Small intestine (tissue), 7 donors: ENCODE results near the gene DPP6. TPM values are rescaled to one million over a fixed set of nuclear protein-coding genes. Genes with fewer than 3 reads are reported as not detected.
"Not testable (repeated sequence)": the region's sequence is repeated elsewhere in the genome, so short reads cannot be mapped to it uniquely, and the experiment has no call there.

Source experiments
- DNase-seq, 2 donors: peaks; one replicate each; pipeline versions ENCODE4 v3.0.0 to v3.0.0-alpha.2; 2013
- FAIRE-seq: peaks from 2 replicates; lab custom pipeline; 2012; peaks lifted over from hg19 to GRCh38; lab: Jason Lieb, UNC
- H3K27ac ChIP-seq, 3 donors: one replicate each; pipeline ENCODE4 v1.5.1; 2013; ENCODE audit warnings: low read length in 2 of 3, mild to moderate bottlenecking in 2 of 3, control low read depth in 1 of 3, inconsistent platforms in 1 of 3, low read depth in 1 of 3, moderate library complexity in 1 of 3
- H3K27me3 ChIP-seq, 3 donors: one replicate each; pipeline ENCODE4 v1.6.1; 2013; ENCODE audit warnings: low read length in 3 of 3, inconsistent platforms in 1 of 3; ENCODE audit not compliant: control insufficient read depth in 3 of 3, insufficient read depth in 3 of 3
- H3K36me3 ChIP-seq, 3 donors: one replicate each; pipeline ENCODE4 v1.6.1; 2013; ENCODE audit warnings: low read length in 3 of 3, inconsistent platforms in 1 of 3, low read depth in 1 of 3, mild to moderate bottlenecking in 1 of 3, moderate library complexity in 1 of 3; ENCODE audit not compliant: control insufficient read depth in 3 of 3, insufficient read depth in 2 of 3
- H3K4me1 ChIP-seq, 3 donors: one replicate each; pipeline ENCODE4 v1.6.1; 2013; ENCODE audit warnings: low read length in 2 of 3, inconsistent platforms in 1 of 3, low read depth in 1 of 3, mild to moderate bottlenecking in 1 of 3, moderate library complexity in 1 of 3; ENCODE audit not compliant: control insufficient read depth in 3 of 3, insufficient read depth in 2 of 3
- H3K4me3 ChIP-seq, 3 donors: one replicate each; pipeline ENCODE4 v1.5.1; 2013; ENCODE audit warnings: low read length in 3 of 3, control low read depth in 1 of 3, inconsistent platforms in 1 of 3, low read depth in 1 of 3, mild to moderate bottlenecking in 1 of 3, moderate library complexity in 1 of 3
- H3K9me3 ChIP-seq, 2 donors: one replicate each; pipeline ENCODE4 v1.6.1; 2013; ENCODE audit warnings: low read depth in 1 of 2, low read length in 1 of 2; ENCODE audit not compliant: control insufficient read depth in 2 of 2, insufficient read depth in 1 of 2
- WGBS, 3 donors: extraction: QIAGEN DNeasy Blood & Tissue Kit; methylation state at CpG; one replicate each; pipeline ENCODE4 v1.1.7; 2013; 5-methylcytosine and 5-hydroxymethylcytosine counted together
- polyA plus RNA-seq, 4 donors: library from polyadenylated mRNA; stranded (reverse) in 3 of 4; unstranded in 1 of 4; fragments of 200-250 nt in 3 of 4; fragments of 120-200 nt in 1 of 4; gene quantifications; one replicate each; pipeline versions ENCODE4 v1.2.1 to v1.2.3, GENCODE V29; 2013
- donor health status: healthy with polysubstance abuse.
- donor health status: control.
- donor health status: control.
- donor health status: Bipolar disorder and iron deficiency.
- donor health status: healthy.

The DPP6 gene
- polyA plus RNA-seq, 4 donors: 0.80 to 1.8 TPM; not detected in 2

DNA sequence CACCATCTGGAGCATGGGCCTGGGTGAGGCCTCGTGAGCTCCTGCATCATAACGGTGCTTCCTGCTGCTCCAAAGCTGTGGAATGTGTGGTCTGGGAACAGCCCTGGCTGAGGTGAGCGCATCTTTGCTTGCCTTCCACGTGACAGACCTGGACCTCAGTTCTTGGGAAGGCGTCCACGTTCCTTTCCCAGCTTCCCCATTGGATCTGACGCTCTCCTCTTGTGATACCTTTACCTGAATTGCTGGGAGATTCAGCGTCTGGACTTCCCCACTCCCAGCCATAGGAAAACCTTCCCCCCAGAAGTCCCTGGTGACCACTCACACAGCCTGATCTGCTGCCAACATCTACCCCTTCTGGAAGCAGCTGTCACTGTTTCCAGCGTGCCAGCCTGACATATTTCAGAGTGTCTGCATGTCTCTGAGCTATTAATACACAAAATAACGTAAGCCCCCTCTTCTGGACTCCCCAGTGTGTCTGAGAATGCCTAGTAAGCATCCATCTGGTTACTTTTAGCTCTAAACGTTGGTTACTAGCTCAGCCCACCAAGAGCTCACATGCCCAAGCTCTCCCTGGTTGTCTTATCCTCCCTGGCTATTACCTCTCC is 21.6 kb upstream of the DPP6 start:
- H3K9me3 ChIP-seq, H3K36me3 ChIP-seq, H3K27me3 ChIP-seq, H3K27ac ChIP-seq, H3K4me3 ChIP-seq, DNase-seq, FAIRE-seq, H3K4me1 ChIP-seq: not testable (repeated sequence)
- WGBS, 3 donors: 64 to 66% (median 66%) methylated on average over 10 to 11 of the region's 11 CpGs

DNA sequence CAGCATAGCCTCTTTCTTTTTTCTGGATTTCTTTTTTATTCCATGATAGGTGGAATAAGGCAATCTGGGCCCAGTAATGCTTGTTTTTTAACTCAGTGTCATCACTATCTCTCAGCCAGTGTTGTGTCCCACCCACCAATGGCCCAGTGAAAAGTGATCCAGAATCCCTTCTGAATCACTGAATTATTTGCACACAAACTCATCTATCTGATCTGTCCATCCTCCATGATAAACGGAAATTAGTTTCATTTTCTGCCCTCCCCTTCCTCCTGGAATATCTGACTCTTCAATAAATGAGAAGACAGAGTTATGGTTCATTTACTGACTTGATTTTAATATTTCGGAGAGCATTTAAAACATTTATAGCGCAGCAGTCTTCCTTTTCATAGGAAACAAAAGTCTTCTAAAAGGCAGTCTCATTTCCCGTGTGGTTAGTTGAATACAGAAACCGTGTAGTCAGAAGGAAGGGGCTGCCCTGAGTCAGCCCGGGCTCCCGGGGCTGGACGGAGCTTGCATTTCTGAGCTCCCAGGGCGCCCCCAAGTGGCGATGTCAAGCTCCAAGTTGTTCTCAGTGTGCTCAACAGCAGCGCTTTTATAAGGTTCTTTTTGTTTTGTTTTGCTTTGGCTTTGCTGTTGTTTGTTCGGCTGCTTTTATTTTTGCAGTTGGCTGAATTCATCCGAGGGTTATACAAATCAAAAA is 12.6 kb upstream of the DPP6 start:
- H3K9me3 ChIP-seq, H3K4me3 ChIP-seq, FAIRE-seq, H3K4me1 ChIP-seq, H3K36me3 ChIP-seq, H3K27ac ChIP-seq, DNase-seq, H3K27me3 ChIP-seq: not testable (repeated sequence)
- WGBS, 3 donors: 2 to 3% methylated on average over 5 to 7 of the region's 13 CpGs; no CpG with 5 or more reads in 1 of the 3 donors

DNA sequence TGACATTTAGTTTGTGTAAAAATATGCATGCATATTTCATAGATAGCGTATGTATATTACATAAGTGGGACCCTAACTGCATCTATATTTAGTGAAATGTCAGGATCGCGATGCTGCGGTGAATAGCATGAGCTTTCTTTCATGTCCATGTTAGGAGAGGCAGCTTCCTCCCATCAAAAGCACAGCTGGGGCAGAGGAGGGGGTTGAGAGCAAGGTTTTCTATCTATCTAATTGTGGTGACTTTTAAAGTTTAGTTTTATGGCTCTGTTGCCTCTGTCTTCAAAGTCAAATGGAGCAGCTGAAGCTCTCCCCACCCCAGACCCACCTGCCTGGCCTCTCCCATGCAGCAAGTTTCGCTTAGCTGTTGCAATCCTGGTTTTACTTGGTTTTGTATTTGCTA is 1.8 kb upstream of the DPP6 start:
- H3K27me3 ChIP-seq, H3K9me3 ChIP-seq, H3K4me3 ChIP-seq, FAIRE-seq, H3K4me1 ChIP-seq, DNase-seq, H3K27ac ChIP-seq, H3K36me3 ChIP-seq: not testable (repeated sequence)
- WGBS, 3 donors: 76 to 98% (median 81%) methylated on average over 5 of the region's 5 CpGs

DNA sequence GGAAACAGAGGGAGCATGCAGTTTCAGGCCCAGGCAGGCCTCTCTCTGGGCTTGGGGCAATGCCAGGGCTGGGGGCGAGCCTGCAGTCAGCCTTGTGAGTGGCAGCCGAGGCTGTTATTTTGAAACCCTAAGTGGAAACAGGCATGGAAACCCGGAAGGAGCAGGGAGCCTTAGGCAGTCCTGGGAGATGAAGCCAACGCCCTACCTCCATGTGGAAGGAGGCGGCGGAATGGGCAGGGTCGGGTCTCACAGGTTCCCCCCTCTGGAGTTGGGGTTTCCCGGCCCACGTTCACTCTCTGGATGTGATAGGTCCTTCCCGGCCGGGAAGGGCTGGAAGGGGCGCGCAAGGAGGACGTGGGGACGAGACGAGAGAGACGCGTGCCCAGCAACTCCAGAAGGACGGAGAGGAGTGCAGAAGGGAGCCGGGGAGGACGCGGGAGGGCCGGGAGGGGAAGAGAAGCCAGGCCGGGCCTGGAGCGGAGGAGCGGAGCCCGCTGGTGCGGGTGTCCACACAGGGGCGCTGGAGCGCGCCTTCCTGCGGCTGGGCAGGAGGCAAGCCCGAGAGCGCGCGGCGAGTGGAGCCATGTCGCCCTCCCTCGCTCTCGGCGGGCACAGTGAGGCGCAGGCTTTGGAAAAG is 1.1 kb upstream of the DPP6 start:
- FAIRE-seq, DNase-seq: not testable (repeated sequence)
- WGBS, 3 donors: 10 to 24% (median 17%) methylated on average over 13 to 26 of the region's 42 CpGs

DNA sequence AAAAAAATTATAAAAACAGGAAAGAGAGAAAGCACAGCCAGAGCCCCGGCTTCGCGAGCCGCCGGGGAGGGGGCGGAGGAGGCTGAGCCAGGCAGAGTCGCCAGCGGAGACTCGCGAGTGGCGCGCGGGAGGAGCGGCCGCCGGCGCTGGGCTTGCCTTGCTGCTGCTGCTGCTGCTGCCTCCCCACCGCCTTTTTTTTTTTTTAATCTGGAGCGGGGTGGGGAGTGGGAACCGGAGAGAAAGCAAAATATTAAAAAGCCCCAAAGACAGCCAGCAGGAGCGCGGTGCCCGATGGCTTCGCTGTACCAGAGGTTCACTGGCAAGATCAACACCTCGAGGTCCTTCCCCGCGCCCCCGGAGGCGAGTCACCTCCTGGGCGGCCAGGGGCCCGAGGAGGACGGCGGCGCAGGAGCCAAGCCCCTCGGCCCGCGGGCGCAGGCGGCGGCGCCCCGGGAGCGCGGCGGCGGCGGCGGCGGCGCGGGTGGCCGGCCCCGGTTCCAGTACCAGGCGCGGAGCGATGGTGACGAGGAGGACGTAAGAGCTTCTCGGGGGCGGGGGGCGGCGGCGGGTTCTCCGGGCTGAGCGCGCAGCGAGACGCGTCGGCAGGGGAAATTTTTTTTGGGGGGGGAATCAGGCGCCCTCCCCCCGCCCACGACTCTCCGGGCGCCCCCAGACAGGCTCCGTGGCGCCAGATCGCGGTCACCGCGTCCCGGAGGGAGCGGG is 493 bp downstream of the DPP6 start:
- not testable (repeated sequence) for H3K27me3 ChIP-seq, H3K4me1 ChIP-seq, H3K27ac ChIP-seq, H3K36me3 ChIP-seq, H3K4me3 ChIP-seq, FAIRE-seq, H3K9me3 ChIP-seq, DNase-seq
- WGBS, 3 donors: 3 to 20% (median 17%) methylated on average over 40 to 81 of the region's 83 CpGs

More for the DNA sequence above, 1.1 kb upstream of the DPP6 start:
- not testable (repeated sequence) for H3K4me3 ChIP-seq, H3K27ac ChIP-seq, H3K9me3 ChIP-seq, H3K36me3 ChIP-seq, H3K27me3 ChIP-seq, H3K4me1 ChIP-seq

DNA sequence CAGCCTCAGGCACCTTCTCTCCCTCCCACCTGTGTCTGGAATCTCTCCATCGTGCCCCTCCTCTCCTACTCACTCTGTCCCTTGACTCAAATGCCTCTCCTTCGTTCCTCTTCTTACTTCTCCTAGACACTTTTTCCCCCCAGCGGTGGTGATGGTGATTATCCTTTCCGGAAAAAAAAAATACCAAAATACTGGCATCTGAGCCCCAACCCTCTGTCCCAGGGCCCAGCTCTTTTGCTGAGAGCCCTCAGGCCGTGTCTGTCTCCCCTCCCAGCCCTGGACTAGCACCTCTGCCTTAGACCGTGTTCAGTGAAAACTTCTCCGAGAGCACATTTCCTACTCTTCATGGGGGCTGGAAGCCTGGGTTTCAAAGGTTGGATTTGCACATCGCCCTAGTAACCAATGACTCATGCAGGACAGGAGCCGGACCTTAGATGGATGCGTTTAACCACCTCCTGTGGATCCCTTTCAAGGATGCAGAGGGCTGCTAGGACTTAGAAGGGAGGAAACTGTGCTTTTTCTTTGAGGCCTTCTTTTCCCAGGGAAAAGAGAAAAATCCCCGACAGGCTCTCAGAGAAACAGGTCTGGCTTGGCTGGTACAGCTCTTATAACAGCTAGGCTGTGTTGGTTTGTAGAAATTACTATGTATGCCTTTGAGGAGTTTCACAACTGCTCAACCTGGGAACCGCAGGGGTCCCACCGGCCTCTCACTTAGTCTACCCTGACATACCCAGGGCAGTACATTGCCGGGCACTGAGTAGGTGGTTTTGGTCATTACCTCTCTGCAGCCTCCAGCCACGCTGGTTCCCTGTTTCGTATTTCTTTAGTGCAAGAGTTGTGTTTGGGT is 1.5 kb downstream of the DPP6 start:
- not testable (repeated sequence) for FAIRE-seq, H3K36me3 ChIP-seq, H3K4me3 ChIP-seq, H3K27me3 ChIP-seq, DNase-seq, H3K4me1 ChIP-seq, H3K27ac ChIP-seq, H3K9me3 ChIP-seq
- WGBS, 3 donors: 37 to 53% (median 39%) methylated on average over 9 to 10 of the region's 16 CpGs

DNA sequence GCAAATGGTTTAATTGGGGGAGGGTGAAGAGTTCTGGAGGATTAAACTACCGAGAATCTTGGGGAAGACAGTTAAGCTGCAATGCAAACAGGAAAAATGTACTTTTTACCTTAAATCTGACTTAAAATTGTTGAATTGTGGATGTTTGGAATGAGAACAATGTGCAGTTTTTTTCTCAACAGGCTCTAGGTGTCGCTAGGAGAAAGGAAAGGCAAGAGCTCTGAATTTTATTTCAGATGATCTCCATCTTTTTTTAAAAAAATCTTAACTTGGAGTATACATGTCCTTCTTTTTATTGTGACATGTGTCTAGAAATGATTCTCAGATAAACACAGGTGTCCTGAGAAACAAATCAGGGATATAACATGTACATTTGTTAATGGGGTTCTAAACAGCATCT is 2.5 kb downstream of the DPP6 start:
- not testable (repeated sequence) for H3K4me1 ChIP-seq
- whole genome bisulfite sequencing, 3 donors: 6 to 27% (median 25%) methylated on average over 1 of the region's 2 CpGs

More for the DNA sequence above, 2.5 kb downstream of the DPP6 start:
- not testable (repeated sequence) for H3K27ac ChIP-seq, FAIRE-seq, H3K9me3 ChIP-seq, H3K27me3 ChIP-seq, H3K4me3 ChIP-seq, H3K36me3 ChIP-seq, DNase-seq
